ENCODE results near the gene IL1B. TPM values are rescaled to one million over a fixed set of nuclear protein-coding genes. Genes with fewer than 3 reads are reported as not detected.

The IL1B gene
- total RNA-seq, 2 experiments from 2014 or later, result 0.44 TPM; not detected in 1

- H3K27ac Mint-ChIP-seq, result no peak within 1 kb of the TSS
- intact Hi-C loops (cut with micrococcal nuclease), result no loop called here
- H3K4me3 Mint-ChIP-seq, result peak within 1 kb of the TSS; percentile 34
- H3K27me3 Mint-ChIP-seq, result peaks cover 4% of the 10 kb centered on the region
- peaks cover 3% of the 10 kb centered on the region for H3K4me1 Mint-ChIP-seq (ENCODE audit: low read depth)
- no peaks in the 10 kb centered on the region for H3K36me3 Mint-ChIP-seq
- peak; percentile 42 for DNase-seq
- ChIA-PET POLR2A (no interaction called here), CTCF (interaction anchor here (0.6 to 1.3 kb wide), 6 partner anchors 35 to 175 kb away, joined by 3 to 7 read pairs (median 3); no protein-coding TSS in a partner anchor)
- no peaks in the 10 kb centered on the region for H3K9me3 Mint-ChIP-seq
Observed at GRCh38 chr2:112784199-112785189, 52.1 kb downstream of the IL1B start, which contains the start of gene IL1A. Gene IL1A, minus strand, starts transcription at chr2:112784493. Its CDS starts 723 bp downstream, at chr2:112783770.

- CTCF ChIA-PET, result interaction anchor here (1.1 to 1.5 kb wide), 4 partner anchors 12 to 102 kb away, joined by 3 to 6 read pairs (median 4); no protein-coding TSS in a partner anchor
- Mint-ChIP-seq H3K4me3 (peak overlapping the region; percentile 34), H3K9me3 (no peaks in the 10 kb centered on the region), H3K27ac (no peak overlapping the region), H3K4me1 (ENCODE audit: low read depth) (peaks cover 3% of the 10 kb centered on the region), H3K36me3 (no peaks in the 10 kb centered on the region), H3K27me3 (peaks cover 2% of the 10 kb centered on the region)
- POLR2A ChIA-PET, result no interaction called here
- DNase-seq, result no peak
- intact Hi-C loops (cut with micrococcal nuclease), result no loop called here
Observed at GRCh38 chr2:112783187-112783714, 53.3 kb downstream of the IL1B start.

GRCh38 chr2:112782234-112782799 lies 54.3 kb downstream of the IL1B start:
- H3K36me3 Mint-ChIP-seq, result peaks cover 2% of the 10 kb centered on the region
- H3K4me3 Mint-ChIP-seq, result peak overlapping the region; percentile 24
- ChIA-PET POLR2A (no interaction called here), CTCF (interaction anchor here (1.1 to 1.5 kb wide), 4 partner anchors 11 to 103 kb away, joined by 3 to 6 read pairs (median 4); no protein-coding TSS in a partner anchor)
- intact Hi-C loops (cut with micrococcal nuclease), result no loop called here
- H3K27me3 Mint-ChIP-seq, result peaks cover 2% of the 10 kb centered on the region
- peaks cover 9% of the 10 kb centered on the region for H3K4me1 Mint-ChIP-seq (ENCODE audit: low read depth)
- H3K27ac Mint-ChIP-seq, result no peak overlapping the region
- no peaks in the 10 kb centered on the region for H3K9me3 Mint-ChIP-seq
- DNase-seq, result no peak

Other genes with a start within 250 kb of the IL1B start
- 10 to 100 TPM; 88.8 to 91.3 TPM for gene SLC20A1, start 190.8 kb downstream of the IL1B start, total RNA-seq
- not detected for gene NT5DC4, start 115.8 kb downstream of the IL1B start, total RNA-seq
- 10 to 100 TPM; 42.1 to 46.1 TPM for gene CKAP2L, start 72.2 kb downstream of the IL1B start, total RNA-seq
- gene IL1A, start 52.3 kb downstream of the IL1B start, total RNA-seq, result 10 to 100 TPM; 15.7 to 16.4 TPM
- gene IL37, start 74.4 kb upstream of the IL1B start, total RNA-seq, result not detected
- gene IL36G, start 141.2 kb upstream of the IL1B start, total RNA-seq, result not detected
- not detected for gene IL36A, start 168.7 kb upstream of the IL1B start, total RNA-seq
- not detected for gene IL36B, start 216.1 kb upstream of the IL1B start, total RNA-seq
- gene IL36RN, start 222.4 kb upstream of the IL1B start, total RNA-seq, result not detected
- gene IL1F10, start 231.2 kb upstream of the IL1B start, total RNA-seq, result not detected